HG02763 (cell line): Measurements from ENCODE around the gene RAI1.

Source experiments
- ATAC-seq: cut with Tn5 transposase; IDR thresholded peaks from one replicate; pipeline ENCODE4 v1.9.1; 2021; ENCODE audit warnings: mild to moderate bottlenecking, moderate library complexity; ENCODE audit not compliant: unreplicated experiment

RAI1 gene

DNA sequence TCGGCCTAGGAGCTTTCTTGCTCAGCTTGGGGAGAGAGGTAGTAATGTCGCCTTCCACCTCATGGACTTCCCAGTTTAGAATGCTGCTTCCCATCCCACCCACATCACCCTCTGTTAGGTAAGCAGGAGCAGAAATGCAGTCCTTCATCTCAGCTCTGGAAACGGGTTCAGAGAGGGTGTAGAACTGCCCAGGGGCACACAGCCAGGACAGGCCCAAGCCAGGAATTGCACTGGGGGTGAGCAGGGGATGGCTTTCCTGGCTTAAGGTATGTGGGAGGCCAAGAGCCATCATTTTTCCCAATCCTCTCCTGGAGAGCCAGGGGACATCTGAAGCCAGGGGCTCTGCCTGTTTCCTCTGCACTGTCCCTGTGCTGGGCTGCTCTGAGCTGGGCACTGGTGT lies 33.6 kb downstream of the RAI1 start:
- no peak for ATAC-seq

DNA sequence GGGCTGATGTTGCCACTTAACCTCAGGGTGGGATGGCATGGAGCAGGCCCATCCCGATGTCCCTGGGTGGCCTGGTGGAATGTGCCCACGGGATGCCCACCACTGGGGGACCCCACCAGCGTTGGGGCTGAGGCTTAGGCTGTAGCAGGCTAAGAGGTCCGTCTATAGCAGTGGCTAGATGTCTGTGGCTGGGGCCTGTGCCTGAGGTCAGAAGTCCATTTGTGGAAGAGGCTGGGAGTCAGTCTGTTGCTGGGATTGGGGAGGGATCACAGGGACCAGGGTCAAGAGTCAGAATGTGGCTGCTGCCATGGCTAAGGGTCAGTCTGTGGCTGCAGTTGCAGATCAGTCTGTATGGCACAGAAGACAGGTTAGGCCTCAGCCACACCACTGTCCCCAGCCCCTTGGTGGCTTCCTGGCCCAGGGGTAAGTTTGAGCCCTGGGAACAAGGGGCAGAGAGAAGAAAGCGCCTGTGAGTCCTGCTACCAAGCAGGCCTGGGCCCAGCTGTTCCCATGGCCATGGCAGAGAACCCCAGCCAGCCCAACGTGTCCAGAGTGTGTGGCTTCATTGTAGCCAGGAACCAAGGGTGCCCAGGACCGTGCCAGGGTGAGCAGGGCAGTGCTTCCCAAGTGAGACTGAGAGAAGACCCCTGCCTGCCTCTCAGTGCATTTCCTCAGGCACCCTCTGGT lies 35.7 kb downstream of the RAI1 start:
- ATAC-seq: no peak

DNA sequence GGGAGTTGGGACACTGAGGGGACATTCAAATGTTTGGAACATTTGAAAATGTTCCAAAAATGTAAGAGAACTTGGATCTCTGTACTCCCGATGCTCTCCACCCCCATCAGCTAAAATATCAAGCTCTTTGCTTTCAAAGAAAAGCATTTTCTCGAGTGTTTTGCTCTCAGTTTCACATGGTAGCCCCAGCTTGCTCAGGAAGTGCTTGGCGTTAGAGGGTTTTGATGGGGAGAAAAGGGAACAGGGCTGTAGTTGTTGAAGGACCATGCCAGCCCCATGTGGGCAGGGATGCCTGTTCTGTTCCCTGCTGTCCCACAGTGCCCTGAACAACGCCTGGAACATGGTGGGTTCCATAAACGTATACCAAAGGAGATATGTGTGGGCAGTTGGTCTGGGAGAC lies 37.0 kb downstream of the RAI1 start:
- no peak for ATAC-seq

DNA sequence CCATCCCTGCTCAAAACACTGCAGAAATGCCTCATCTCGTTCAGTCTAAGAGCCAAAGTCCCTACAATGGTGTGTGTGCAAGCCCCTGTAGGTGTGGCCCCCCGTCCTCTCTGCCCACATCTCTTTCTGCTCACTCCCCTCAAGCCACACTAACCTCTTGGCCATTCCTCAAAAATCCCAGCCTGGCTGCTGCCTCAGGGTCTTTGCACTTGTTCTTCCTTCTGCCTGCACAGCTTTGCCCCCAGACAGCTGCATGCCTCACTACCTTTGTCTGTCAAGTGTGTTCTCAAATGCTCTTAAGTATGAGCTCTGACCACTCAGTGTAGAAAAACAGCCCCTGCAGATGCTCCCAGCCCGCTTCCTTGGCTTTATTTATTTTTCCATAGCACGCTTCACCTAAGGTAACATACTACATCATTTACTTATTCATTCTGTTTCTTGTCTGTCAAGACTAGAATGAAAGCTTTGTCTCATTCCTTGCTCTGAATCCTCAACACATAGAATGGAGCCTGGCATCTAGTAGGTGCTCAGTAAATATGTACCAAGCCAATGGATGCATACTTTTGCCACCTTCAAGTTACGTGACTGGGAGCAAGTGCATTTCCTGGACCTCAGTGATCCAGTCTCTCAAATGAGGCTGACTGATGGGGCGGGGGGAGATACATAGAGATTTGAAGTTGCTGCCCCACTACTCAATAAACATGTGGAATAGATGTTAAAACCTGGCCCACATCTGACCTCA lies 38.1 kb downstream of the RAI1 start:
- no peak for ATAC-seq

DNA sequence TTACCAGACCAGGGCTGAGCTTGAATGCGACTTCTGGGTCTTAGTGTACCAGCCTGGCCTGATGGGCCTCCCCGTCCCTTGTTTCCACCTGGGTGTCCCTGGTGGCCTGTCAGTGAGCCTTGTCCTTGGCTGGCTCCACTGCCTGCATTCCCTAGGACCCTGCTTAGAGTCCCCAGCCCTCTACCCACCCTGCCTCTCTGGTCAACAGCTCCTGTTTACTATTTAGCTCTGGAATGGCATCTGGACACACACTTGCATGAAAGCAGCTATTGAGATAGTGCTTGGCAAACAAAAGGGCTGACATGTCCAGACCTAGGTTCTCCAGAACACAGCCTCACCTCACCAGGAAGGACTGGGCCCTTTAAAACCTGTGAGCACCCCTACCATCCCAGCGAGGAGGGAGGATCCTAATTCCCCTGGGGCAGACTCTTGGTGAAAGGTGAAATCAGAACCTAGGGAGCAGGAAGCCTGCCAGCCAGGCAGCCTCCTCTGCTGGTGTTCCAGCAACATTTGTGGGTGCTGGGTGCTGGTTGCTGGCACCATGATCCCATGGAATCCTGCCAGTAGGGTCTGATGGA lies 38.8 kb downstream of the RAI1 start:
- no peak for ATAC-seq

DNA sequence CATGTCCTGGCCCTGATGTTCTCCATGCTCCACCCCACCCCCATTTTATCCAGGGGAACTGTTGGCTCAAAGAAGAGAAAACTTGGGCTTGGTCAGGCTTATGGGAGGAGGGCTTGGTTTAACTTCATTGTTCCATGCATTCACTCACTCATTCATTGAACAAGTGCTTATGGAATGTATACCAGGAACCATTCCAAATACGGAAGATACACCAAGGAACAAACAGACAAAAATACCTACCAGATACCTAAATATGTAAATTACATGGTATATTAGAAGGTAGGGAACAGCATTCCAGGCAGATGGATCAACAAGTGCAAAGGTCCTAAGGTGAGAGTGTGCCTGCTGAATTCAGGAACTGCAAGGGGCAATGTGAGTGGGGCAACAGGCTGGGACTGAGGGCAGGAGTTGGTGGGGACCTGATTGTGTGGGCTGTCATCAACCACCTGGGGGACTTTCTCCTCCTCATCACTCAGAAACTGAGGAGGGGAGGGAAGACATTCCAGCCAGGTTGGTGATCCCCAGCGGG lies 39.9 kb downstream of the RAI1 start:
- ATAC-seq: no peak

DNA sequence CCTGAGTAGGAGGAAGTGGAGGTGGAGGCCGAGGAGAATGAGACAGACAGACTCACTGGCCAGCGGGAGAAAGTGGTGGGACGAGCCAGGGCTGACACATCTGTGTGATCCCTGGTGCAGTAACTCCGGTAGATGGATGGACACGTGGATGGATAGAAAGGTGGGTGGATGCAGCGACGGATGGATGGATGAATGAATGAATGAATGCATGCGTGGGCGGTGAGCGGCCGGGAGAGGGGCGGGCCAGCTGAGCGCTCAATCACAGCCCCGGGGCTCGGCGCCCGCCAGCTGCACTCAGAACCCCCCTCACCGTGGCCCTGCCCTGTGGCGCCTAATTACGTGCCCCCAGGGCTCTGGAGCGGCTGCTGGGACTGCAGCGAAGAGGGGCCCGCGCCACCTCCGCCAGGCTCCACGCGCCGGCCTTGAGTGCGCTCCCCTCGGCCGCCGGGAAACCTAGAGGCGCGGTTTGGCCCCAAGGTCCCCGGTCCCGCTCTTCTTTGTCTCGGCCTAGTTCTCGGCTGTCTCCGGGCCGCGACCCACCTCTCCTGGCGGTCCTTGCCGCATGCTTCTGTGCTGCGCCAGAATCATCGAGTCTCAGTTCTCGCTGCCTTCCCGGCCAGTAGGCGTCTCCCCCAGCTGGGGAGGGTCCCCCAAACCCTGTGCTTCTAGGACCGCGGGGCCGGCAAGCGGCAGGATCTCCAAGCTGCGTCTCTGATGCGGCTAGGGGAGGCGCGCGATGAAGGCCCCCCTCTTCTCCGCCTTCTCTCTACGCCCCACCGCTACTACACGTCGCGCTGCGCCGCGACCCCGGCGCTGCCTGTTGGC lies 41.0 kb downstream of the RAI1 start:
- no peak for ATAC-seq

DNA sequence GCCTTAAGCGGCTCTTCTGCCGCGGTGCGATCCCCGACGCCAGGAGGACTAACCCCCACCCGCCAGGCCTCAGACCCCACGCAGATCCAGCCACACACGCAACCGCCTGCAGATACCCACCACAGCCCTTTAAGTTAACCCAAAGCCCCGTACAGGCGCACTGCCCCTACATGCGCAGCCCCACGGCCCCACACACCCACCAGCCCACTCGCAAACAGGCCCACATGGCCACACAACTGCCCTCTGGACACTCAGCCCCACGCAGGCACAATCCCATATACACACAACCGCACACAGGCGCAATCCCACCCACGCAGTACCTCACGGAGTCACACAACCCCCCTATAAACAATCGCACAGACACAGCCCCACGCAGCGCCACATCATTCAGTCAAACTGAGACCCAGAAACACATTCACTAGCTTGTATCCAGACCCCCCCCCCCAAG lies 41.7 kb downstream of the RAI1 start:
- no peak for ATAC-seq

DNA sequence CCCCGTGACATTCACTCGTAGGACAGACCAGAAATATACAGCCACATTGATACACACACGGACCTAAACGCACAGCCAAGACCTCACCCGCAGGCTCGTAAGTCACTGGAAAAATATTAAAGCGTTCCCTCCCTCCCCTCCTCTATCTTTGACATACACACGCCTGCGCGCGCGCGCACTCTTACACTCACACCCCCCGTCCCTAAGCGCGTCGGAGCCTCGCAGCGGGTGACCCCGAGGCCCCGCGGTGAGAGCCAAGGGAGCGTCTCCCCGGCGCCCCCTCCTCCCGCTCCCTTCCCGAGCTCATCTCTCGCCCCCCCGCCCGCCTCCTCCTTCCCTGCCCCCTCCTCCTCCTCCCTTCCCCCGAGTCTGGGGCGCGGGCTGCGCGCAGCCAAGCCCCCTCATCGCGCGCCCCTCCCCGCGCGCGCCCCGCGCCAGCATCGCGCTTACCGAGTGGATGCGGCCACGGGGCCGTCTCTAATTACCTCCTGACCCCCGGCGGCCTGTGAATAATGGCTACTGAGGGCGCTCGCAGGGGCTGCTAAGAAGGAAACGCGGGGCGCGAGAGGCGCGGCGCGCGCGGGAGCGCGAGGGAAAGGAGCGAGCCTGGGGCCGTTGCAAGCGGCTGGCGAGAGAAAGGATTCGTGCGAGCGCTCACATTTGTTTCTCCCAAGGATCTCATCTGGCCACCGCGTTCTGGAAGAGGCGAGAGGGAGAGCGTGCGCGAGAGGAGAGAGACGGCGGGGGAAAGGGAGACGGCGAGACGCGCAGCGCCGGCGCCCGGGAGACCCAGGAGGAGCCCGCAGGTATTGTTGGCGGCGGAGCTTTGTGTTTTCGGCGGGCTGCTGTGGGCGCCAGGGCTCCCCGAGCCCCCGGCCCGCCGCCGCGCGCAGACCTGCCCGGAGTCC lies 42.4 kb downstream of the RAI1 start:
- ATAC-seq: no peak

DNA sequence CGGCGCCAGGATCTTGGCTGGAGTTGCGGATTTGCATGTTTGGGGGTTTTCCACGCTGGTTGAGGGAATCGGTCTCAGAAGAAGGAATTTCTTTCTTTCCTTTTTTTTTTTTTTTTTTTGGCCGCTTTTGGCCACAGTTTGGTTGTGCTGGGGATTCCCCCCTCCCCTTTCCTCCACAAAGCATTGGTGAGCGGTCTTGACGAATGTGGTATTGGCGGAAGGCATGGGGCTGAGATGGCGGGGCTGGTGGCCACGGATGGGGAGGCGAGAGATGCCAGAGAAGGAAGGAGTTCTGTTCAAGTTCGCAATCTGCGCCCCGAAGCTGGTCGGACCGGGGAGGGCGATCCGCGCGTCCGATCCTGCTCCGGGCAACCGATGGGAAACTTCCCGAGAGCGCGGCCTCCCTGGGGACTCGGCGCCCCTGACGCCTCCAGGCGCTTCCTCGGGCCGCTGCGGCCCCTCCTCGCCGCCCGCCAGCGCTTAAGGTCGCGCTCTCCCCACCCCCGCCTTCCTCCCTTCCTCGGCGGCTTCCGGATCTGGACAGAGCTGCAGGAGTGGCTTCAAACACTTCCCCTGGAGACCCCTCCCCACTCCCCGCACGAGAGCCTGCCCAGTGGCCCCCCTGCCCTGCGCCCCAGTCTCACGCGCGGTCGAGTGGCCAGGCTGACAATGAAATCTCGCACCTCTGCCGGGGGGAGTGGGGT lies 43.2 kb downstream of the RAI1 start:
- ATAC-seq: no peak

DNA sequence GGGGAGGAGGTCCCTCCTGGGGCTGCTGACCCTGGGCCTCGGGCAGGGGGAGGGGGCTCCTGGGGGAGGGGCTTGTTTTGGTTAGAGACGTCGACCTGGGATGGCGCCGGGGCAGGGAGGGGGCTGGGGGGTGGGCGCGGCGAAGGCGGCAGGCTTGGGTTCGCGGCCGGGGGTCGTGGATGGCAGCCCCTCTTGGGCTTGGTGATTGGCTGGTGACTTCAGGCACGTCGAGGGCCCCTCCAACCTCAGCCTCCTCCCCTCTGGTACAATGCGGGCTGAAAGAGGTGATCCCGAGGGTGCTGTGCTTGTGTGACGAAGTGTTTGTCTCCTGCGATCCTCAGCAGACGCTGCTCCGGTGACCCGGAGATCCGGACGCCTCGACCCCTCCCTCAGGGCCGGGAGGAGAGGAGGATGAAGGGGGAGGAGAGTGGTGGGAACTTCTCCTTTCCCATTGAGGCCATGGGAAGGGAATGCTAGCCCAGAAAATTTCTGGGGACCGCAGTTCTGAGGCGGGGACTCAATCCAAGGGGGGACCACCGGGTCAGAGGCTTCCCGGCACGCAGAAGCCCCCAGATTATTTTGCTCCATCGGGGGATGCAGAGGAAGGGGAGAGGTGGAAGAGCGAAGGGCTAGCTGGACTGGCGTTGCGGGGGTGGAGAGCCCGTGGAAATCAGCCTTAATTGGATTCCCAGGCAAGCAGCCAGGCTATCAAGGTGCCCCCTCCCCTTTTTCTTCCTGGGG lies 43.9 kb downstream of the RAI1 start:
- no peak for ATAC-seq

DNA sequence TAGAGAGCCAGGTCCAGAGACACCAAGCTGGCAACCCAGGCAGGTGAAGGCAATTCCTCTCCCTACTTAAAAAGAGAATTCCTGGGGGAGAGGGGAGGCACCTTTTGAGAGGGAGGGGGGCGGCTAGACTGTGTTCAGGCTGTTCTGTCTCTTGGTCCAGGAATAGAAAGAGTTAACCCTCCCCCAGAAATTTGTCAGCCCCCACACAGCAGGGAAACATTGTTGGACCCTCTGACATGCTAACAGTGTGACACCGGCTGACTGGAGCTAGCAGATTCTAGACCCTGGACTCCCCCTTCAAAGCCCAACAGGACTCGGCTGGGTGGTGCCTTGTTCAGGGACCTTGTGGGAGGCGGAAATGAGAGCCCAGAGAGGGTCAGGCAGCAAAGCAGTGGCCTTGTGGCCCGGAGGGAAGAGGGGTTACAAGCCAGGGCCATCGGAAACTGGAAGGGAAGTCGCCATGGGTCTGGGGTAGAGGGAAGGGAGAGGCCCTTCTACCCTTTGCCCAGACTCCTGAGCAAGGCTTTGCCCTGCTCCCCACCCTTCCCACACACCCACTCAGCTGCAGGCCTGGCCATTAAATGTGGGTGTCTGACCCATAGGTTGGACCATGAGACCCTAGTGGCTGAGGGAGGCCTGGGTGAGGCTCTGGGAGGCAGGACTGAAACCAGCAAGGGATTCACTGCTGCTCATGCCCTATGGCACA lies 44.6 kb downstream of the RAI1 start:
- no peak for ATAC-seq

DNA sequence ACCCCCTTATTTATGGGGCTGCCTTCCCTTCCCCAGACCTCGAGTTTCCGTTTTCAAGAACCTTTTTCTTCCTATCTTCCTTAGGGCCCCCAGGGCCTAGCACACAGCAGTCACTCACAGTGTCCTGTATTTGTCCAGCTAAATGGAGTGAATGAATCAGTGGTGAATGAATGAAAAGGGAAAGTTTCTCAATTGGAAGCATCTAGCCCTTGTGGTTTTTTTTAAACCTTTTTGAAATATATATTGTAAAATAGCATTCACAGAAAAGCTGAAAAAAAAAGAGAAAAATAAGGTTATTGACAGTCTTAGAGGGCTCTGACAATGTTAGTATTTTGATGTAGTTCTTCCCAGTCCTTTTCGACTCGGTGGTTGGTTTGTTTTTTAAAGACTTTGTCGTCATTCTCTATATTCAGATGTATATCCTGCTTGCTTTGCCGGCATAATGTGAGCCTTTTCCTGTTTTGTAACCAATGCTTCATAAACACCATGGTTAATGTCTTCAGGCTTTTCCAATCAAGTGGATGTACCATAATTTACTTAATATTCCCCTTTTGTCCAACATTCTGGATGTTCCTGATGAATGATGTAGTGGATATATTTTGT lies 45.3 kb downstream of the RAI1 start:
- no peak for ATAC-seq

DNA sequence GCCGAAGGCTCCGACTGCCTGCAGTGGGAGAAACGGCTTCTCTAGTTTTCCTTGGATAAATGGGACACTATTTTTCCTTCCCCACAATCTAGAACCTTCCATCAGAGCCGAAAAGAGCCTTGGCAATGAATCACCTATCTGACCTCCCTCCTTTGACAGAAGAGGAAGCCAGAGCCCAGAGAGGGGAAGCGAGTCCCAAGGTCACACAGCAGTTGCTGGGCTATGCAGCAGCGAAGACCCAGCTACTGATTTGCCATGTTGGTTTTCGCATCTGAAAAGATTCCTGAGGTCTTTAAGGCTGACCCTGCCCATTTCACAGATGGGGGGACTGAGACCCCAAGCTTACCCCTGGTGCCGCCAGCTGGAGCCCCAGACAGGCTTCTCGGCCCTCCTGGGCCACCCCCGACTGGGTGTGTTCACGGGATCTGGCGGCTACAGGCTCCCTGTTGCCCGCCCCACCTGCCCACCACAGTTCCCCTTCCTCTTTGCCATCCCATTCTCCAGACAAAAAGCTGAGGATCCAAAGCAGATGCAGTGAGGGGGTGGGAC lies 45.9 kb downstream of the RAI1 start:
- ATAC-seq: no peak

DNA sequence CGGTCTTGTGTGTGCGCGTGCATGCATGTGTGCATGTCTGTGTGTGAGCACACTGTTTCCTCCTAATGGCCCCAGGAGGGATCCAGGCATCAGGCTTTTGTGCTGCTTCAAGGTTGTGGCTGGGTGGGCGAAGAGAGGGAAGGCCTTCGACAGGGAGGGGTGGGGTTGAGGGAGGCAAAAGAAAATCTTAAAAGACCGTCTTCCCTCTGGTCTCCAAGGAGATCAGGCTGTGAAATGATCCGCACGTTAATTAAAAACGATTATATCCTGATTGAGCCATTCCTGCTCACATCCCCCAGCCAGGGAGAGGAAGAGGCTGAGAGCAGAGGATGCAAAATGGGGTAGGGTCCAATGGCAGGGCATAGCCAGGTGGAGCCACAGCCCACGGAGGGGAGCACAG lies 46.9 kb downstream of the RAI1 start:
- no peak for ATAC-seq

DNA sequence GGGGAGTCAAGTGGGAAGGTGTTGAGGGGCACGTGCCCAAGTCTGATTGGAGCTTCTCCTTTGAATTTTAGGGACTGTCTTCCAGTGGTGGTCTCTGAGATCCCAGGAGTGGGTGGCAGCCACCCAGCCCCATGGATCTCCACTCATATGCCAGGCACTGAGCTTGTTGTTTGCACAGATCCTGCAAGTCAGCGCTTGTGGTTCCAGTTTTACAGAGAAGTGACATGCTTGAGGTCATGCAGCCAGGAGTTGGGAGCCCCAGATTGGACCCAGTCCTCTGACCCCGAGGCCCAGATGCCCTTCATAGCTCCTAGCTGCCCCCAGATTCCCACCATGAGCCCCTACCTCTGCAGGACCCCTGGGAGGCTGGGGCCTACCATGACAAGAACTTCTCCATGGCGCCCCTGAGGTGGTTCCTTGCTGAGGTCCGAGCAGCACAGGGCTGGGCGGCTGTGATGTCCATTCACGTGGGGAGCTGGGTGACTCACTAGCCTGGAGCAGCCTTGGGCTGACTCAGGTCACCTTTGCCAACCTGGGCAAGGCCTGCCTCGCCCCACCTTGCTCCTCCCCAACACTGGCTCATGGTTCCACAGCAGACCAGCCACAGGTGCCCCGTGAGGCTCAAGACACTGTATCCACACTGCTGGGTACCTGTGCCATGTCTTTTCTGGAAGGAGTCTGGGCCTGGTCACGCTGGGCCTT lies 47.4 kb downstream of the RAI1 start:
- no peak for ATAC-seq
